RWPE1 (cell line): ENCODE measurements around the gene C1orf105.

Experiments
- CTCF ChIA-PET: fragments of 350-600 bp; sonication (Branson Sonifier 250); formaldehyde crosslinking; extraction: SDS; loops from one replicate; lab custom pipeline; 2021; lab: Yijun Ruan, JAX
- POLR2A ChIA-PET: fragments of 400-600 bp; formaldehyde crosslinking; extraction: SDS; loops from one replicate; lab custom pipeline; 2020; ENCODE audit warnings: antibody characterized with exemption; ENCODE audit not compliant: low non-redundant PET; lab: Yijun Ruan, JAX
- DNase-seq: peaks from one replicate; pipeline ENCODE4 v3.0.0; 2012; ENCODE audit warnings: low spot score
- H3K27ac ChIP-seq: fragments of 450-650 bp; 2 replicates; pipeline ENCODE4 v1.5.1; 2017
- CTCF ChIP-seq: fragments of 450-650 bp; conservative IDR thresholded peaks from 2 replicates; pipeline ENCODE4 v1.5.1; 2017; ENCODE audit warnings: low read depth, mild to moderate bottlenecking

Gene C1orf105

GRCh38 chr1:172380441-172381244 is 39.8 kb upstream of the C1orf105 start:
- ChIA-PET POLR2A (no interaction called here), CTCF (interaction anchor here (0.6 kb wide), 1 partner anchor 274 kb away, joined by 6 read pairs; no protein-coding TSS in a partner anchor)
- no peak overlapping the region for H3K27ac ChIP-seq
- no peak for TF ChIP-seq CTCF
- no peak for DNase-seq

GRCh38 chr1:172381946-172382345 is 38.5 kb upstream of the C1orf105 start:
- H3K27ac ChIP-seq: no peak overlapping the region
- ChIA-PET POLR2A (no interaction called here), CTCF (interaction anchor here (0.5 kb wide), 1 partner anchor 374 kb away, joined by 3 read pairs; no protein-coding TSS in a partner anchor)
- DNase-seq: no peak
- no peak for TF ChIP-seq CTCF

- CTCF ChIA-PET: interaction anchor here (0.5 kb wide), 1 partner anchor 374 kb away, joined by 3 read pairs; no protein-coding TSS in a partner anchor
- no peak overlapping the region for H3K27ac ChIP-seq
- no peak for DNase-seq
- no peak for TF ChIP-seq CTCF
- POLR2A ChIA-PET: no interaction called here
Measured at GRCh38 chr1:172382406-172382805, 38.1 kb upstream of the C1orf105 start.

- POLR2A ChIA-PET: no interaction called here
- no peak for DNase-seq
- TF ChIP-seq CTCF: no peak
- H3K27ac ChIP-seq: no peak overlapping the region
- CTCF ChIA-PET: no interaction called here
Measured at GRCh38 chr1:172382990-172383389, 37.5 kb upstream of the C1orf105 start.

- ChIA-PET POLR2A (no interaction called here), CTCF (no interaction called here)
- H3K27ac ChIP-seq: no peak overlapping the region
- TF ChIP-seq CTCF: no peak
- DNase-seq: no peak
Measured at GRCh38 chr1:172383536-172383935, 36.9 kb upstream of the C1orf105 start.

GRCh38 chr1:172384656-172385055 is 35.8 kb upstream of the C1orf105 start:
- no peak overlapping the region for H3K27ac ChIP-seq
- CTCF ChIA-PET: no interaction called here
- POLR2A ChIA-PET: no interaction called here
- no peak for DNase-seq
- no peak for TF ChIP-seq CTCF
